Stomach (tissue), 4 donors: ENCODE data around the gene TSC22D1.

Experiments used
- CTCF ChIP-seq, 7 experiments: fragments of 450-650 bp in 4 of 7; fragments of 200-600 bp in 3 of 7; sonication (generic) in 3 of 7; IDR thresholded peaks; one replicate each; pipeline ENCODE4 v1.5.1; 2016 to 2019; ENCODE audit warnings: antibody characterized with exemption in 7 of 7, control low read depth in 2 of 7, mild to moderate bottlenecking in 1 of 7
- EP300 ChIP-seq: sonication (generic); formaldehyde crosslinking; IDR thresholded peaks from one replicate; pipeline ENCODE4 v1.6.1; 2017; ENCODE audit warnings: antibody characterized with exemption
- POLR2A ChIP-seq, 4 donors: fragments of 450-650 bp; IDR thresholded peaks; one replicate each; pipeline ENCODE4 v1.6.1; 2016; ENCODE audit warnings: antibody characterized with exemption in 4 of 4, control low read depth in 2 of 4, mild to moderate bottlenecking in 1 of 4, moderate library complexity in 1 of 4

- TF ChIP-seq CTCF (IDR thresholded peaks at IDR 0.05), result no peak
- TF ChIP-seq POLR2A (IDR thresholded peaks at IDR 0.05), result no peak
- TF ChIP-seq EP300, result no peak
Observed at GRCh38 chr13:44396701-44397580, 179.2 kb downstream of the TSC22D1 start.
